GM23338 (cell line): ENCODE results near the gene EPHX1. TPM values are rescaled to one million over a fixed set of nuclear protein-coding genes. Genes with fewer than 3 reads are reported as not detected.
A peak's percentile ranks its signal among the peaks of the same experiment; 100 is the strongest.

Source experiments
- ATAC-seq: fragments of 200-7000 bp; cut with Tn5 transposase; 3 replicates; pipeline ENCODE4 v1.9.1; 2020
- DNase-seq: peaks from one replicate; pipeline ENCODE4 v3.0.0-alpha.2; 2015; ENCODE audit warnings: low spot score
- H2AFZ ChIP-seq: fragments of 200-600 bp; sonication (generic); 2 replicates; pipeline ENCODE4 v1.8.0; 2016; ENCODE audit warnings: antibody characterized with exemption, mild to moderate bottlenecking, moderate library complexity
- H3F3A ChIP-seq: fragments of 200-600 bp; sonication (generic); replicated peaks from 2 replicates; pipeline ENCODE4 v1.8.0; 2017; ENCODE audit warnings: antibody characterized with exemption, mixed run types, low read depth
- H3K27ac ChIP-seq: fragments of 200-600 bp; sonication (generic); 2 replicates; pipeline ENCODE4 v1.6.1; 2016; ENCODE audit warnings: low read depth
- H3K27me3 ChIP-seq: fragments of 200-600 bp; sonication (generic); 2 replicates; pipeline ENCODE4 v1.8.0; 2016; ENCODE audit warnings: mild to moderate bottlenecking, mixed run types, moderate library complexity; ENCODE audit not compliant: insufficient read depth
- H3K36me3 ChIP-seq: fragments of 200-600 bp; sonication (generic); 2 replicates; pipeline ENCODE4 v1.8.0; 2016; ENCODE audit warnings: mild to moderate bottlenecking; ENCODE audit not compliant: insufficient read depth
- H3K4me1 ChIP-seq: fragments of 200-600 bp; sonication (generic); 2 replicates; pipeline ENCODE4 v1.8.0; 2016; ENCODE audit warnings: mild to moderate bottlenecking, moderate library complexity; ENCODE audit not compliant: insufficient read depth
- H3K4me2 ChIP-seq: fragments of 200-600 bp; sonication (generic); 2 replicates; pipeline ENCODE4 v1.7.1; 2017; ENCODE audit warnings: mixed run types
- H3K4me3 ChIP-seq: fragments of 200-600 bp; sonication (generic); 2 replicates; pipeline ENCODE4 v1.6.1; 2016; ENCODE audit warnings: mixed run types
- H3K79me2 ChIP-seq: fragments of 200-600 bp; sonication (generic); replicated peaks from 2 replicates; pipeline ENCODE4 v1.8.0; 2017; ENCODE audit warnings: mild to moderate bottlenecking; ENCODE audit not compliant: insufficient read depth
- H3K9me2 ChIP-seq: fragments of 200-600 bp; sonication (generic); 2 replicates; pipeline ENCODE4 v1.8.0; 2017; ENCODE audit not compliant: insufficient read depth
- H4K20me1 ChIP-seq: fragments of 200-600 bp; sonication (generic); replicated peaks from 2 replicates; pipeline ENCODE4 v1.8.0; 2017; ENCODE audit warnings: mild to moderate bottlenecking; ENCODE audit not compliant: insufficient read depth
- H3K27ac Mint-ChIP-seq: 2 replicates; pipeline ENCODE4 v1.8.0; 2020; ENCODE audit warnings: inconsistent platforms, mild to moderate bottlenecking, moderate library complexity, mixed read lengths
- H3K27me3 Mint-ChIP-seq: 3 replicates; pipeline ENCODE4 v1.8.0; 2022; ENCODE audit warnings: low read depth, mild to moderate bottlenecking, moderate library complexity, mixed read lengths, inconsistent platforms; ENCODE audit not compliant: insufficient read depth, poor library complexity
- H3K36me3 Mint-ChIP-seq: 3 replicates; pipeline ENCODE4 v1.8.0; 2021; ENCODE audit warnings: low read depth, mild to moderate bottlenecking, inconsistent platforms, moderate library complexity, mixed read lengths
- H3K4me1 Mint-ChIP-seq: 3 replicates; pipeline ENCODE4 v1.8.0; 2020; ENCODE audit warnings: mild to moderate bottlenecking, inconsistent platforms, mixed read lengths
- H3K4me3 Mint-ChIP-seq: 3 replicates; pipeline ENCODE4 v1.8.0; 2021; ENCODE audit warnings: moderate library complexity, mild to moderate bottlenecking, inconsistent platforms, mixed read lengths
- H3K9me3 Mint-ChIP-seq: 3 replicates; pipeline ENCODE4 v1.8.0; 2020; ENCODE audit warnings: moderate library complexity, mild to moderate bottlenecking, inconsistent platforms, mixed read lengths
- CREB1 ChIP-seq: fragments of 250-450 bp; sonication (Bioruptor Pico); IDR thresholded peaks from 2 replicates; pipeline ENCODE4 v1.5.0; 2020; ENCODE audit warnings: low read depth, mild to moderate bottlenecking, moderate library complexity
- ETS1 ChIP-seq: IDR thresholded peaks from 2 replicates; pipeline ENCODE4 v1.6.1; 2016; ENCODE audit warnings: antibody characterized with exemption
- EZH2 ChIP-seq: fragments of 200-600 bp; sonication (generic); IDR thresholded peaks from one replicate; pipeline ENCODE4 v1.8.0; 2017; ENCODE audit warnings: antibody characterized with exemption, mild to moderate bottlenecking, low read depth; ENCODE audit not compliant: unreplicated experiment
- EZH2phosphoT487 ChIP-seq: fragments of 200-600 bp; sonication (generic); IDR thresholded peaks from one replicate; pipeline ENCODE4 v1.8.1; 2018; ENCODE audit warnings: antibody characterized with exemption; ENCODE audit not compliant: unreplicated experiment
- JUNB ChIP-seq: IDR thresholded peaks from one replicate; pipeline ENCODE4 v1.6.1; 2016; ENCODE audit warnings: antibody characterized with exemption; ENCODE audit not compliant: unreplicated experiment
- NANOG ChIP-seq: IDR thresholded peaks from 2 replicates; pipeline ENCODE4 v1.6.1; 2016; ENCODE audit warnings: antibody characterized with exemption, borderline replicate concordance
- POLR2AphosphoS5 ChIP-seq: IDR thresholded peaks from 2 replicates; pipeline ENCODE4 v1.6.1; 2016; ENCODE audit warnings: antibody characterized with exemption, low read depth
- STAT1 ChIP-seq: IDR thresholded peaks from one replicate; pipeline ENCODE4 v1.6.1; 2016; ENCODE audit warnings: antibody characterized with exemption; ENCODE audit not compliant: unreplicated experiment
- ZNF462 ChIP-seq: fragments of 250-450 bp; sonication (Bioruptor Pico); IDR thresholded peaks from 2 replicates; pipeline ENCODE4 v1.5.0; 2020; ENCODE audit warnings: mild to moderate bottlenecking, moderate library complexity
- polyA plus RNA-seq: library from polyadenylated mRNA; unstranded; fragments of >200 nt; fragmentation: Nextera tagmentation; extraction: Ambion mirVana; gene quantifications from 2 replicates; pipeline ENCODE4 v1.2.1, GENCODE V29; 2016
- total RNA-seq: library from RNA; depleted of rRNA; stranded (reverse); fragments of >200 nt; shearing (Covaris generic); gene quantifications from 2 replicates; pipeline ENCODE4 v1.2.3, GENCODE V29; 2014

Gene EPHX1
- total and polyA plus RNA-seq, 2 experiments from 2014 or later, result 15.3 to 46.5 TPM

- TF ChIP-seq STAT1 (no peak), ZNF462 (CRISPR knock-in tag) (no peak), EZH2 (no peak), JUNB (no peak)
Measured at GRCh38 chr1:225780134-225780533, 29.8 kb upstream of the EPHX1 start (continued).

GRCh38 chr1:225780630-225781029 lies 29.3 kb upstream of the EPHX1 start:
- no peaks in the 10 kb centered on the region for H3K9me3 Mint-ChIP-seq
- Histone ChIP-seq H3K27ac (peak overlapping the region; percentile 98), H3K79me2 (peaks cover 85% of the 10 kb centered on the region), H3K9me2 (no peaks in the 10 kb centered on the region), H4K20me1 (peaks cover 11% of the 10 kb centered on the region), H3F3A (0 out of 2 replicates have a peak, but pooled peaks cover 3% of the 10 kb centered on the region), H3K36me3 (peaks cover 15% of the 10 kb centered on the region), H3K4me2 (peak overlapping the region; percentile 86), H3K27me3 (no peaks in the 10 kb centered on the region), H3K4me3 (peak overlapping the region; percentile 8; the same call in 1 of the 2 replicates), H3K4me1 (peaks cover 35% of the 10 kb centered on the region), H2AFZ (no peak overlapping the region)
- peak overlapping the region; percentile 31 for H3K27ac Mint-ChIP-seq
- H3K4me1 Mint-ChIP-seq, result peaks cover 31% of the 10 kb centered on the region
- H3K4me3 Mint-ChIP-seq, result peak overlapping the region; percentile 21; the same call in 1 of the 3 replicates
- DNase-seq (no peak), ATAC-seq (no peak)
- peaks cover 5% of the 10 kb centered on the region for H3K27me3 Mint-ChIP-seq
- peaks cover 54% of the 10 kb centered on the region for H3K36me3 Mint-ChIP-seq
- no peak for TF ChIP-seq ETS1
- TF ChIP-seq NANOG, result no peak
- no peak for TF ChIP-seq EZH2phosphoT487
- no peak for TF ChIP-seq CREB1
- TF ChIP-seq JUNB, result no peak
- no peak for TF ChIP-seq STAT1
- TF ChIP-seq POLR2AphosphoS5, result no peak
- no peak for TF ChIP-seq ZNF462 (CRISPR knock-in tag)
